Peyer's patch (tissue), 4 donors: ENCODE results near the gene ADGRG1. TPM values are rescaled to one million over a fixed set of nuclear protein-coding genes. Genes with fewer than 3 reads are reported as not detected.

ENCODE experiments used
- DNase-seq, 3 donors: peaks; one replicate each; pipeline ENCODE4 v3.0.0-alpha.2; 2017 to 2019
- H3K27ac ChIP-seq, 4 donors: fragments of 200-600 bp; sonication (generic); one replicate each; pipeline ENCODE4 v1.5.1; 2016 to 2019
- H3K27me3 ChIP-seq, 2 donors: fragments of 200-600 bp; sonication (generic); one replicate each; pipeline ENCODE4 v1.5.1; 2019
- H3K36me3 ChIP-seq, 3 donors: fragments of 200-600 bp; sonication (generic); one replicate each; pipeline ENCODE4 v1.5.1; 2016 to 2019
- H3K4me1 ChIP-seq, 4 donors: fragments of 200-600 bp; sonication (generic); one replicate each; pipeline ENCODE4 v1.5.1; 2016 to 2019
- H3K4me3 ChIP-seq, 4 donors: fragments of 200-600 bp; sonication (generic); 1 replicate in 3 of 4; 2 replicates in 1 of 4; pipeline ENCODE4 v1.5.1; 2016 to 2019; ENCODE audit warnings: mild to moderate bottlenecking in 1 of 4
- H3K9me3 ChIP-seq, 4 donors: fragments of 200-600 bp; sonication (generic); one replicate each; pipeline ENCODE4 v1.5.1; 2016 to 2019; ENCODE audit warnings: mild to moderate bottlenecking in 1 of 4
- CTCF ChIP-seq, 6 experiments: fragments of 450-650 bp in 4 of 6; fragments of 200-600 bp in 2 of 6; sonication (generic) in 1 of 6; IDR thresholded peaks; one replicate each; pipeline ENCODE4 v1.5.1; 2017 to 2019; ENCODE audit warnings: antibody characterized with exemption in 6 of 6, mild to moderate bottlenecking in 3 of 6, moderate library complexity in 1 of 6
- POLR2A ChIP-seq, 2 donors: fragments of 450-650 bp; IDR thresholded peaks; one replicate each; pipeline ENCODE4 v1.5.1; 2017; ENCODE audit warnings: antibody characterized with exemption in 2 of 2, mild to moderate bottlenecking in 2 of 2, moderate library complexity in 2 of 2
- total RNA-seq, 4 donors: library from RNA; depleted of rRNA; stranded (reverse); fragments of >200 nt; gene quantifications; one replicate each; pipeline ENCODE4 v1.1.0, GENCODE V29; 2016

The ADGRG1 gene
- total RNA-seq, 4 donors from 2014 or later = 12.8 to 50.3 (median 34.7) TPM

GRCh38 chr16:57615813-57616212, 12.6 kb upstream of the ADGRG1 start:
- Histone ChIP-seq H3K9me3 (no peaks in the 10 kb centered on the region), H3K4me3 (no peak overlapping the region), H3K27me3 (no peaks in the 10 kb centered on the region), H3K36me3 (no peaks in the 10 kb centered on the region), H3K27ac (no peak overlapping the region), H3K4me1 (peaks cover 0 to 6% (median 0%) of the 10 kb centered on the region in 4 donors)
- TF ChIP-seq CTCF (IDR thresholded peaks at IDR 0.05) (no peak), POLR2A (IDR thresholded peaks at IDR 0.05) (no peak)
- DNase-seq = peak in 2 of 3 donors; percentile 34 to 43

- Histone ChIP-seq H3K27me3 (no peaks in the 10 kb centered on the region), H3K27ac (no peak overlapping the region), H3K4me1 (peaks cover 0 to 9% (median 0%) of the 10 kb centered on the region in 4 donors), H3K9me3 (no peaks in the 10 kb centered on the region), H3K36me3 (no peaks in the 10 kb centered on the region), H3K4me3 (no peak overlapping the region)
- TF ChIP-seq POLR2A (IDR thresholded peaks at IDR 0.05) = no peak
- TF ChIP-seq CTCF (IDR thresholded peaks at IDR 0.05) = no peak
- peak in 2 of 3 donors; percentile 26 to 39 for DNase-seq
These were observed 12.2 kb upstream of the ADGRG1 start for GRCh38 chr16:57616241-57616640.

GRCh38 chr16:57616876-57617275, 11.6 kb upstream of the ADGRG1 start:
- peaks cover 0 to 15% (median 0%) of the 10 kb centered on the region in 4 donors for H3K4me1 ChIP-seq
- DNase-seq = peak in 2 of 3 donors; percentile 9 to 24
- H3K27ac ChIP-seq = no peak overlapping the region
- no peak overlapping the region for H3K4me3 ChIP-seq
- TF ChIP-seq CTCF (IDR thresholded peaks at IDR 0.05) = no peak
- no peak for TF ChIP-seq POLR2A (IDR thresholded peaks at IDR 0.05)
- no peaks in the 10 kb centered on the region for H3K36me3 ChIP-seq
- H3K9me3 ChIP-seq = no peaks in the 10 kb centered on the region
- no peaks in the 10 kb centered on the region for H3K27me3 ChIP-seq

GRCh38 chr16:57617604-57618111, 10.8 kb upstream of the ADGRG1 start:
- Histone ChIP-seq H3K4me1 (peaks cover 0 to 23% (median 0%) of the 10 kb centered on the region in 4 donors), H3K27me3 (no peaks in the 10 kb centered on the region), H3K36me3 (no peaks in the 10 kb centered on the region), H3K27ac (no peak overlapping the region), H3K9me3 (no peaks in the 10 kb centered on the region), H3K4me3 (no peak overlapping the region)
- TF ChIP-seq CTCF (IDR thresholded peaks at IDR 0.05) = no peak
- no peak for TF ChIP-seq POLR2A (IDR thresholded peaks at IDR 0.05)
- DNase-seq = peak in 2 of 3 donors; percentile 31 to 44

GRCh38 chr16:57618296-57619132, 9.9 kb upstream of the ADGRG1 start:
- H3K9me3 ChIP-seq = no peaks in the 10 kb centered on the region

More at GRCh38 chr16:57618296-57619132, 9.9 kb upstream of the ADGRG1 start:
- Histone ChIP-seq H3K4me3 (no peak overlapping the region), H3K4me1 (peaks cover 0 to 29% (median 0%) of the 10 kb centered on the region in 4 donors), H3K36me3 (no peaks in the 10 kb centered on the region), H3K27me3 (no peaks in the 10 kb centered on the region), H3K27ac (peak overlapping the region in 1 of 4 donors; percentile 87)
- TF ChIP-seq POLR2A (IDR thresholded peaks at IDR 0.05) (no peak), CTCF (IDR thresholded peaks at IDR 0.05) (no peak)
- peak in 2 of 3 donors; percentile 13 to 18 for DNase-seq
